GM18907 (cell line): Measurements from ENCODE around the gene SPEN.
"Not testable (repeated sequence)": the region's sequence is repeated elsewhere in the genome, so short reads cannot be mapped to it uniquely, and the experiment has no call there.

Experiments
- ATAC-seq: cut with Tn5 transposase; IDR thresholded peaks from one replicate; pipeline ENCODE4 v1.9.1; 2021; ENCODE audit warnings: mild to moderate bottlenecking, moderate library complexity; ENCODE audit not compliant: unreplicated experiment

SPEN gene

GRCh38 chr1:15977947-15978346 lies 130.4 kb downstream of the SPEN start:
- ATAC-seq: not testable (repeated sequence)

- ATAC-seq: no peak
Measured at GRCh38 chr1:15981679-15982078, 134.2 kb downstream of the SPEN start.

- no peak for ATAC-seq
Measured at GRCh38 chr1:15983275-15983674, 135.8 kb downstream of the SPEN start.

GRCh38 chr1:15985611-15986297 lies 138.2 kb downstream of the SPEN start:
- no peak for ATAC-seq

GRCh38 chr1:15988856-15989736 lies 141.6 kb downstream of the SPEN start:
- no peak for ATAC-seq

GRCh38 chr1:15989776-15990175 lies 142.3 kb downstream of the SPEN start:
- ATAC-seq: no peak
